Motor neuron (in vitro differentiated cells): ENCODE results near the gene PRR15L. TPM values are rescaled to one million over a fixed set of nuclear protein-coding genes. Genes with fewer than 3 reads are reported as not detected.

Experiments
- ATAC-seq, 8 experiments: fragments of 200-7000 bp; cut with Tn5 transposase; replicated peaks in 6 of 8; 2 replicates each; pipeline ENCODE4 v1.8.0; 2021; ENCODE audit warnings: mild to moderate bottlenecking in 8 of 8, moderate library complexity in 8 of 8
- H3K27ac ChIP-seq, 2 donors: fragments of 250-450 bp; sonication (Bioruptor Pico); 2 replicates each; pipeline ENCODE4 v1.9.0; 2021; ENCODE audit warnings: antibody characterized with exemption in 2 of 2, mild to moderate bottlenecking in 2 of 2, moderate library complexity in 1 of 2
- H3K4me1 ChIP-seq, 2 donors: fragments of 250-450 bp; sonication (Bioruptor Pico); replicated peaks in 1 of 2; 2 replicates each; pipeline ENCODE4 v1.6.1; 2021; ENCODE audit warnings: antibody characterized with exemption in 2 of 2, mild to moderate bottlenecking in 2 of 2, moderate library complexity in 1 of 2
- H3K4me3 ChIP-seq, 5 donors: fragments of 250-450 bp; sonication (Bioruptor Pico); 2 replicates each; pipeline ENCODE4 v1.9.0; 2021; ENCODE audit warnings: antibody characterized with exemption in 5 of 5, mild to moderate bottlenecking in 5 of 5, moderate library complexity in 4 of 5
- WGBS, 10 experiments: fragments of 450-650 bp; shearing (Covaris generic); methylation state at CpG; one replicate each; pipeline ENCODE4 v1.0.0; 2022; 5-methylcytosine and 5-hydroxymethylcytosine counted together
- in situ Hi-C, 9 experiments: fragments of 400-800 bp; cut with MboI; loops; one replicate each; pipeline ENCODE4 v1.15.0; 2021; ENCODE audit warnings: low sequenced_read_pairs in 9 of 9, low pct_unique_long_range_greater_than_20kb in 2 of 9; ENCODE audit not compliant: unreplicated experiment in 9 of 9
- total RNA-seq, 8 experiments: library from RNA; unstranded; fragments of 300-600 nt; gene quantifications; 2 replicates each; pipeline versions ENCODE4 v1.2.3 to v1.2.4, GENCODE V29; 2022

The PRR15L gene
- total RNA-seq, 8 experiments from 2014 or later = 0.11 to 3.0 (median 0.40) TPM; not detected in 2

DNA sequence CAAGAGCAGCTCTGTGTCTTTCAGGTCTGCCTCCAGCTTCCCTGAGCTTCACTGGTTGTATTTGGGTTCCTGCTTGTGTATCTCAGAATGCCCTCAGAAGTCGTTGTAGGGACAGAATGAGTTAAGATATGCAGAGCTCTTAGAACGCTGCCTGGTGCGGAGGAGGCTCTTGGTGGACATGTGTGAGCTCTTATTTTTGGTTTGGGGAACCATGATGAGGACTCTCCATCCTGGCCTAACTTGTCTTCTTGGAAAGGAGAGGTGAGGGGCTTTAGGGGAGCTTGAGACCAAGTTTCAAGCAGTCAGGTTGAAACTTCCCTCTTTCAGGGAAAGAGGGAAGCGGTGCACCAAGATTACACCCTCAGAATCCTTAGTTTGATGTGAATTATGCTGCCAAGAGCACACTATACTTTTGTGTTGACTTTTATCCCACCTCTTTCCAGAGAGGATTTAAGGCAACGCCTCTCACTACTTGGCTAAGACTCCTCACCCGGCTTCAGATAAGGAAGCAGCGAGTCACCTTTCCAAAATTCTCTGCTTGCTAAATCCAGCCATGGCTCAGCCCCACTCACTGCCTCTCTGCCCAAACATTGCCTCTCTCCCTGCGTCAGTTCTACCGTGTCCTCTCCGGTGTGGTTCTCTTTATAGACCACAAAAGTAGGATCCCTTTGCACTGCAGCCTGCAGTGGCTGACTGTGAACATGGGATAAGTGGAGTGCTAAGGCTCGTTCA lies 26.0 kb upstream of the PRR15L start:
- in situ Hi-C loops = loop anchor here in 1 of 9 experiments (5.0 kb wide), 1 partner anchor 34 kb away; no protein-coding TSS in a partner anchor
- Histone ChIP-seq H3K4me3 (no peak overlapping the region), H3K27ac (no peak overlapping the region), H3K4me1 (peaks cover 41 to 43% of the 10 kb centered on the region in 2 donors)
- WGBS, 10 experiments = 60 to 100% (median 82%) methylated on average over 1 to 7 of the region's 11 CpGs; no CpG with 5 or more reads in 2 of the 10 experiments
- ATAC-seq = no peak

DNA sequence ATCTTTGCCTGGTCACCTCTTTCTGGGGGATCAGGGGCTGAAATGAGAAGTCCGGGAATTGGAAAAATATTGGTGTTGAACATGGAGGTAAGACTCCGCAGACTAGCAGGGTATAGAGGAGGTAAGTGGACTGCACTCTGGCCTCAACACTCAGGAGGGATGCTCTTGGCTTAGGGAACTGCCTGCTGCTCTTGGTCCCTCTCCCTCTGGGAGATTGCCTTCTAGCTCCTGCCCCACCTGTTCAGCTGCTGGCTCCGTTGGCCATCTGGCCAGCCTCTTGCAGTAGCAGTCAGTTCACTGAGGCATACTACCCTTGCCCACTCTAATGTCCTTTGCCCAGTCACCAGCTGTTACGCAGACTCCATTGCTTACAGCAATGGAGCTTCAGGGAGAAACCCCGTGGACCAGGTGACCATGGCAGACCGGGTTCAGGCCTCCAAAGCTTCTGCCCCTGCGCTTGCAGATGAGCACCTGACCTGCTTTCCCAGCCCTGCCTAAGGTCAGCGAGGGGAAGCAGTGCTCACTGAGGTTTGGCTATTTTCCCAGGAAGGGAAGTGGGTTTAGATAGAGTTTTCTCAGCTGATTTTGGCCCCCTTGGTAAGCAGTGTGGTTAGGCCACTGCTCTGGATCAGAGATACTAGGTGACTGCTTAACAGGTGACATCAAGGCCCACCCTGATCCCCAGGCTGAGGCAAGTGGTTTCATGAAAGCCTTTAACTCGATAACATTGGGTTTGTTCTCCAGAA lies 25.1 kb upstream of the PRR15L start:
- in situ Hi-C loops = loop anchor here in 1 of 9 experiments (5.0 kb wide), 1 partner anchor 34 kb away; no protein-coding TSS in a partner anchor
- Histone ChIP-seq H3K27ac (peak overlapping the region in 1 of 2 donors; percentile 14), H3K4me1 (peaks cover 36 to 37% of the 10 kb centered on the region in 2 donors), H3K4me3 (no peak overlapping the region)
- peak in 2 of 8 experiments; percentile 8 to 11 for ATAC-seq
- 60 to 100% (median 89%) methylated on average over 2 to 7 of the region's 9 CpGs; no CpG with 5 or more reads in 2 of the 10 experiments for WGBS, 10 experiments

DNA sequence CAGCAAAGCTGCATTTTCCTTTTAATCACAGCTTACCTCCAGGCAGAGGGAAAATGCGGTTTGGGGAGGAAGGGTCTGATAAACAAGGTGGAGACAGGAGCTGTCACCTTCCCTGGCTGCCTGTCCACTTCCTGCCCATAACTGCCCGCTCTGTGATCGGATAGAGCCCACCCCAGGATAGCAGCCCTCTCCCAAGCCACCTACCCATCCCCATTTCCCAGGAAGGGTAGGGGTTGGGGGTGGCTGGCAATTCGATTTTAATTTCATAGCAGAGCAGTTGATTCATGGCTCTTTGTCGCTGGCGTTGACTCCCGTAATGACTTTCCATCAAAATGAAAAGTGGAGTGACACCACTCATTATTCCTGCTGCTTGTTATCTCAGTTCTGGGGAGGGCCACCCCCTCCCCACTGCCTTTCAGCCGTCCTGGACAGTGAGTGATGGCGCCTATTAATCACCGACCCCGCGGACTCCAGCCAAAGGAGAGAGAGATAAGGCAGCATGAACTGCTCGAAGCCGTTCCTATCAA lies 24.5 kb upstream of the PRR15L start:
- in situ Hi-C loops = loop anchor here in 1 of 9 experiments (5.0 kb wide), 1 partner anchor 35 kb away; no protein-coding TSS in a partner anchor
- Histone ChIP-seq H3K4me1 (peaks cover 29 to 31% of the 10 kb centered on the region in 2 donors), H3K4me3 (no peak overlapping the region), H3K27ac (peak overlapping the region; percentile 5 to 66)
- ATAC-seq = peak in 5 of 8 experiments; percentile 36 to 66 (median 60)
- 10 to 100% (median 33%) methylated on average over 1 to 10 of the region's 14 CpGs; no CpG with 5 or more reads in 2 of the 10 experiments for WGBS, 10 experiments

DNA sequence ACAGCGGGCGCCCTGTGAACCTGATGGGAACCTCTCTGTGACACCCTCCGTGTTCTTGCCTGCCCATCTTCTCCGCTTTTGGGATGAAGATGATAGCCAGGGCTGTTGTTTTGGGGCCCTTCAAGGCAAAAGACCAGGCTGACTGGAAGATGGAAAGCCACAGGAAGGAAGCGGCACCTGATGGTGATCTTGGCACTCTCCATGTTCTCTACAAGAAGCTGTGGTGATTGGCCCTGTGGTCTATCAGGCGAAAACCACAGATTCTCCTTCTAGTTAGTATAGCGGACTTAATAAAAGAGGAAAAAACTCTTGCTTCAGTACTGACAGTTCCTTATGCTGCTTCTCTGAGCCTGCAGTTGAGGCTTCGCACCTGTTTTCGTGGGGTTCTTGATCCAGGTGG lies 23.8 kb upstream of the PRR15L start:
- Histone ChIP-seq H3K4me1 (peaks cover 23 to 24% of the 10 kb centered on the region in 2 donors), H3K4me3 (no peak overlapping the region), H3K27ac (peak overlapping the region in 1 of 2 donors; percentile 66)
- in situ Hi-C loops = loop anchor here in 1 of 9 experiments (5.0 kb wide), 1 partner anchor 36 kb away; no protein-coding TSS in a partner anchor
- no peak for ATAC-seq
- WGBS, 10 experiments = 85 to 100% (median 89%) methylated on average over 1 to 6 of the region's 9 CpGs; no CpG with 5 or more reads in 4 of the 10 experiments

DNA sequence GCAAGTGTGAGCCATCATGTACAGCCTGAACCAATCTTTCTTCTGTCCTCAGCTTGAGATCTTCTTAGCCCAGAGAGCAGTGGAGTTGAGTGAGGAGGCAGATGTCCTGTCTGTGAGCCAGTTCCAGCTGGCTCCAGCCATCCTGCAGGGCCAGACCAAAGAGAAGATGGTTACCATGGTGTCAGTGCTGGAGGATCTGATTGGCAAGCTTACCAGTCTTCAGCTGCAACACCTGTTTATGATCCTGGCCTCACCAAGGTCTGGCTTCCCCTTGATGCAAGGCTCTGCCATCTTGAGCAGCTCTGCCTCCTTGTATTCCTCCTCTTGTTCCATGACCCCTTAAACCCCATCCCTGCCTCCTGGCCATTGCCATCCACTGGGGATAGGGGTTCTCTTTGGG lies 22.9 kb upstream of the PRR15L start:
- Histone ChIP-seq H3K4me1 (peaks cover 21% of the 10 kb centered on the region in 2 donors), H3K27ac (no peak overlapping the region), H3K4me3 (no peak overlapping the region)
- ATAC-seq = peak in 1 of 8 experiments; percentile 21
- in situ Hi-C loops = loop anchor here in 1 of 9 experiments (5.0 kb wide), 1 partner anchor 37 kb away; no protein-coding TSS in a partner anchor

DNA sequence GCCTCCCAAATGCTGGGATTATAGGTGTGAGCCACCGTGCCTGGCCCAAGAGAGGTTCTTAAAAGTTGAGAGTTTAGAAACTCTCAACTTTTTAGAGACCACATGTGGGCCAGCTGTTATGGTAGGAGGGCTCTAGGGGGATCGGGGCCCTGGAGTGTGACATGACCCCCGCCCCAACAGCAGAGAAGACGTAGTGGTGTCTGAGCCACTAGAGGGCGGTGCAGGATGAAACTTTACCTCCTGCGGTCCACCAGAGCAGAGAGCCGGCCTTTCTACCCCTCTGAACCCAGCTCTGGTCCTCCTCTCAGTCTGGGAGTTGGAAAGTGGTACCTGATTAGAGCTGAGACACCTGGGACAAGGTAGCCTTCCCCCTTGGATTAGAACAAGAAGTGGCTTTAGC lies 20.6 kb upstream of the PRR15L start:
- ATAC-seq = peak; percentile 60 to 99 (median 78)
- in situ Hi-C loops = loop anchor here in 3 of 9 experiments (5.0 kb wide), 1 partner anchor 39 kb away; no protein-coding TSS in a partner anchor
- peaks cover 21% of the 10 kb centered on the region in 2 donors for H3K4me1 ChIP-seq
- no peak overlapping the region for H3K4me3 ChIP-seq
- H3K27ac ChIP-seq = no peak overlapping the region
- WGBS, 10 experiments = 0 to 40% (median 5%) methylated on average over 1 to 6 of the region's 7 CpGs; no CpG with 5 or more reads in 3 of the 10 experiments

DNA sequence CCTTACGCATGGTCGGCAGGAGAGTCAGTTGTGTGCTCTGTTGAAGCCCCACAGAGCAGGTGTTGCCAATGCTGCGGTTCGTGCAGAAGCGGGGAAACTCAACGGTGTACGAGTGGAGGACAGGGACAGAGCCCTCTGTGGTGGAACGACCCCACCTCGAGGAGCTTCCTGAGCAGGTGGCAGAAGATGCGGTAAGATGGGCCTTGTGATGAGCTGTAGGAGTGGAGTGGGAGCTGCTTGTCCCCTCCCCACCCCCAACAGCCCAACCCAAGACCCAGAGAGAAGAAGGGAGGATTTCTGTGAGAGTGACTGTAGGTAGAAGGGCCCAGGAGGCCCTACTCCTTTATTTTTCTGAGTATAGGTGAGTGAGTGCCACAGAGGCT lies 18.1 kb upstream of the PRR15L start:
- in situ Hi-C loops = loop anchor here in 3 of 9 experiments (5.0 kb wide), 1 partner anchor 41 kb away; no protein-coding TSS in a partner anchor
- peaks cover 11 to 12% of the 10 kb centered on the region in 2 donors for H3K4me1 ChIP-seq
- H3K27ac ChIP-seq = no peak overlapping the region
- 80 to 100% (median 96%) methylated on average over 1 to 7 of the region's 10 CpGs; no CpG with 5 or more reads in 6 of the 10 experiments for WGBS, 10 experiments
- H3K4me3 ChIP-seq = no peak overlapping the region
- ATAC-seq = no peak

DNA sequence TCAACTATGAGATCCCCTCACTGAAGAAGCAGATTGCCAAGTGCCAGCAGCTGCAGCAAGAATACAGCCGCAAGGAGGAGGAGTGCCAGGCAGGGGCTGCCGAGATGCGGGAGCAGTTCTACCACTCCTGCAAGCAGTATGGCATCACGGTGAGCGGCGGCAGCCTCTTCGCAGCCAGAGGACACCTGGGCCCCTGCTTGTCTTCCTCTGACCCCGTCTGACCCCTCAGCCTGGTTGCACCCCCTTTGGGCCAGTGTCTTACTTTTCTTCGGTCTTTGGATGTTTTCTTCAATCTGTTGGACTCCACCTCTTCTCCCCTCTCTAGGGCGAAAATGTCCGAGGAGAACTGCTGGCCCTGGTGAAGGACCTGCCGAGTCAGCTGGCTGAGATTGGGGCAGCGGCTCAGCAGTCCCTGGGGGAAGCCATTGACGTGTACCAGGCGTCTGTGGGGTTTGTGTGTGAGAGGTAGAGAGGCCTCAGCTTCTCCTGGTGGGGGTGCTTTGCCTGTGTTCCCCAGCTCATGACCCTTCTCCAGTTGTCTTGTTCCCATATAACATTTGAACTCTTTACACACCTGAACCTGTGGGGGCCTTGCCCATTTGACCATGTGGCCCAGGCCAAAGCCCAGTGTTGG lies 17.6 kb upstream of the PRR15L start:
- Histone ChIP-seq H3K27ac (no peak overlapping the region), H3K4me1 (peaks cover 13 to 14% of the 10 kb centered on the region in 2 donors), H3K4me3 (no peak overlapping the region)
- WGBS, 10 experiments = 82 to 100% (median 97%) methylated on average over 1 to 6 of the region's 15 CpGs; no CpG with 5 or more reads in 7 of the 10 experiments
- in situ Hi-C loops = loop anchor here in 3 of 9 experiments (5.0 kb wide), 1 partner anchor 42 kb away; no protein-coding TSS in a partner anchor
- ATAC-seq = no peak

DNA sequence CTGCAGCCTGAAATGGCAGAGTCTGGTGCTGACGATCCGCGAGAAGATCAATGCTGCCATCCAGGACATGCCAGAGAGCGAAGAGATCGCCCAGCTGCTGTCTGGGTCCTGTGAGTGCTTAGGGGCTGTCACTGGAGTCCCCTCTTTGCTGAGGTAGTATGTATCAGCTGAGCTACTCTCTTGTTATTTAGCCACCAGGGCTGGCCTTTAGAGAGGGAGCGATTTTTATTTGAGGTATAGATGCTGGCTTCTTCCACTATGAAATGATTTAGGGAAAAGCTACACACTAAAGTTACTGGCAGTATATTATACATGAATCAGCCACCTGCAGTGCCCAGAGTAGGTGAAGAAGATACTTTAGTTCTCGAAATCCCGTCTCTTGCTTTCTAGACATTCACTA lies 15.9 kb upstream of the PRR15L start:
- WGBS, 10 experiments = 77 to 100% (median 100%) methylated on average over 1 to 6 of the region's 8 CpGs; no CpG with 5 or more reads in 2 of the 10 experiments
- in situ Hi-C loops = no loop called here
- H3K4me1 ChIP-seq = peaks cover 14 to 16% of the 10 kb centered on the region in 2 donors
- no peak overlapping the region for H3K27ac ChIP-seq
- ATAC-seq = no peak
- no peak overlapping the region for H3K4me3 ChIP-seq

DNA sequence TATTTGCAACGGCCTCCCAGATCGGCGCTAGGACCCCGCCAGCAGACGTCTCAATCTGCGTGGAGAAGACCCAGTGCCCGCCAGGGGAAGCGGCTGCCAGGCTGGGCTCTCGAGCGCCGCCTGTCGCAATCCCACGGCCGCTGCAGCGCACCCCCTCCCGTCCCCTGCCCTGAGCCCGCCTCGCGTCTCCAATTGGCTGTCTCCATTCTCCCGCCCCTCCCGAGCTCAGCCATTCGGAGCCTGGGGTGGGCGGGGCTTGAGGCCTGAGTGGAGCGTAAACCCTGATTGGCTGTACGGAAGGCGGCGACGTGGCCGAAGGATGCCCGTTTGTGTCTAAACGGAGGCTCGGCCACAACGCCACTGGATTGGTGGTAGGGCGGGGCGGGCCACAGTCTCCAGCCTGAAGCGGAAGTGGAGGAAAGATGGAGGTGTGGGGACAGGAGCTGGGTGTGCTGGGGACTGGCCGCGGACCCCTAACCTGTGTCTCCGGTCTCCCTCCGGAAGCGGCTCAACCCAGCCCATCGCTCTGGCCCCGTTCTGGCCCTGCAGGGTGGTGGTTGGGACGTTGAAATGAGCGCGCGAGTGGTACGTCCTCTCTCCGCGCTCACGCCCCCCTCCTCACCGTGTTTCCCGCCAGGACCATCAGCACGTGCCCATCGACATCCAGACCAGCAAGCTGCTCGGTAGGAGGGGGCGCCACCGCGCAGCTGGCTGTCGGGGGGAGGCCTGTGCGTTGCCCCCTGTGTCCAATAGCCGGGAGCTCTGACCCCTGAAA lies 13.2 kb upstream of the PRR15L start, which contains the start of gene CDK5RAP3:
Gene CDK5RAP3 (plus strand): TSS at position 389 of the 775 bp plus-strand sequence. CDS start 34 bp downstream, at position 423.
- Histone ChIP-seq H3K27ac (peak within 1 kb of the TSS; percentile 82 to 96), H3K4me3 (peak within 1 kb of the TSS; percentile 47 to 83 (median 72)), H3K4me1 (peaks cover 12 to 14% of the 10 kb centered on the region in 2 donors)
- in situ Hi-C loops = no loop called here
- peak; percentile 82 to 97 (median 94) for ATAC-seq
- 0 to 2% (median 0%) methylated on average over 1 to 8 of the region's 62 CpGs; no CpG with 5 or more reads in 7 of the 10 experiments for WGBS, 10 experiments

DNA sequence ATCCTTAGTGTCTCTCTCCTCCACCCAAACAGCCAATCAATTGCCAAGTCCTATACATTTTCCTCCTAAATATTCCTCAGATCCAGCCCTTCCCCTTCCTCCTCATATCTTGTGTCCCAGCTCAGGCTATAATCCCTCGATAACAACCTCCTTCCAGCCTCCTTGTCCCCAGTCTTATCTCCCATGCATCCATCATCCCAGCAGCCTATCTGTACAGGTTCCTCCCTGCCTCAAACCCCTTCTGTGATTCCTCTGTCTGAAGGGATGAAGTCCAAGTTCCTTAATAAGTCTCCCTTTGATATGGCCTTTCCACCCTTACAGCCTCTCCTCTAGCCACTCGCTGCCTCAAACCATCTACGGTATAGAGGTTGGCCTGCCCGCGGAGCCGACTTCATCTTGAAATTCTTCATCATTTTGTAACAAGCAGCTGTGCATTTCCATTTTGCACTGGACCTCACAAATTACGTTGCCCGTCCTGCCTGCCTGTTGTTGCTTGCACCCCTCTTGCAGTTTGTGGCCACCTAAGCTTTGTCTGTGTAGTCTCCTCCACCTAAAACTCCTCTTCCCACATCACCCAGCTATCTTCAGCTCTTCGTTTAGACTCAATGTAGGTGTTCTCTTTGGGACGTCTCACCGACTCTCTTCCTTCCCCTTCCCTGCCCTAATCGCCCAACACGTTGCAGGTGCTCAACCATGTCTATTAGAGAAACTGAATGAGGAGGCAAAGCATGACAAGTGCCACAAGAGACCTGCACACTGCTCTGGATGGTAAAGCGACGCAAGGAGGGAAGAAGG lies 12.4 kb upstream of the PRR15L start:
- in situ Hi-C loops = no loop called here
- H3K27ac ChIP-seq = peak overlapping the region in 1 of 2 donors; percentile 55
- WGBS, 10 experiments = 32 to 100% (median 81%) methylated on average over 1 to 12 of the region's 15 CpGs
- H3K4me1 ChIP-seq = peaks cover 12 to 14% of the 10 kb centered on the region in 2 donors
- H3K4me3 ChIP-seq = peak overlapping the region in 4 of 5 donors; percentile 6 to 21 (median 16)
- ATAC-seq = no peak
